ENCODE results near the gene KLC3.
"Not testable (repeated sequence)": the region's sequence is repeated elsewhere in the genome, so short reads cannot be mapped to it uniquely, and the experiment has no call there.

KLC3 gene

GRCh38 chr19:45340232-45340898, at the start of gene KLC3:
Gene KLC3, plus strand, starts transcription at chr19:45340750. Its CDS starts 4,792 bp downstream, at chr19:45345542.
- DNase-seq = no peak

GRCh38 chr19:45291834-45292233, 48.7 kb upstream of the KLC3 start:
- no peak for DNase-seq

- DNase-seq = no peak
These were observed 46.9 kb upstream of the KLC3 start for GRCh38 chr19:45293682-45294081.

- no peak for DNase-seq
These were observed 46.1 kb upstream of the KLC3 start for GRCh38 chr19:45294291-45295029.

- no peak for DNase-seq
These were observed 44.7 kb upstream of the KLC3 start for GRCh38 chr19:45295873-45296272.

GRCh38 chr19:45296355-45296754, 44.2 kb upstream of the KLC3 start:
- DNase-seq = no peak

- DNase-seq = no peak
These were observed 42.9 kb upstream of the KLC3 start for GRCh38 chr19:45297674-45298073.

- DNase-seq = no peak
These were observed 42.3 kb upstream of the KLC3 start for GRCh38 chr19:45298264-45298663.

- DNase-seq = no peak
These were observed 40.8 kb upstream of the KLC3 start for GRCh38 chr19:45299719-45300118.

- DNase-seq = no peak
These were observed 38.1 kb upstream of the KLC3 start for GRCh38 chr19:45302416-45302815.

GRCh38 chr19:45303269-45304060, 37.1 kb upstream of the KLC3 start:
- no peak for DNase-seq

- no peak for DNase-seq
These were observed 36.2 kb upstream of the KLC3 start for GRCh38 chr19:45304141-45304926.

- DNase-seq = no peak
These were observed 35.5 kb upstream of the KLC3 start for GRCh38 chr19:45305007-45305406.

GRCh38 chr19:45305421-45305820, 35.1 kb upstream of the KLC3 start:
- no peak for DNase-seq

GRCh38 chr19:45306040-45306439, 34.5 kb upstream of the KLC3 start:
- DNase-seq = no peak

- DNase-seq = peak; percentile 39
These were observed 34.0 kb upstream of the KLC3 start for GRCh38 chr19:45306518-45307027.

- DNase-seq = no peak
These were observed 33.2 kb upstream of the KLC3 start for GRCh38 chr19:45307361-45307760.

- not testable (repeated sequence) for DNase-seq
These were observed 31.2 kb upstream of the KLC3 start for GRCh38 chr19:45309322-45309721.

GRCh38 chr19:45311621-45312020, 28.9 kb upstream of the KLC3 start:
- no peak for DNase-seq

GRCh38 chr19:45312285-45312684, 28.3 kb upstream of the KLC3 start:
- DNase-seq = not testable (repeated sequence)

GRCh38 chr19:45314708-45315245, 25.8 kb upstream of the KLC3 start:
- no peak for DNase-seq

- no peak for DNase-seq
These were observed 25.2 kb upstream of the KLC3 start for GRCh38 chr19:45315304-45315703.
